SK-N-MC (cell line): Measurements from ENCODE around the gene SLC38A10.
A peak's percentile ranks its signal among the peaks of the same experiment; 100 is the strongest.
"Not testable (repeated sequence)": the region's sequence is repeated elsewhere in the genome, so short reads cannot be mapped to it uniquely, and the experiment has no call there.

Source experiments
- DNase-seq: peaks from one replicate; pipeline ENCODE4 v3.0.0-alpha.2; 2011; ENCODE audit warnings: low read depth, low spot score
- H3K27ac ChIP-seq: fragments of 200-600 bp; sonication (generic); 2 replicates; pipeline ENCODE4 v1.5.1; 2016; ENCODE audit warnings: mixed run types
- H3K36me3 ChIP-seq: fragments of 200-600 bp; sonication (generic); 2 replicates; pipeline ENCODE4 v1.6.1; 2017; ENCODE audit warnings: antibody characterized with exemption, low read length, mixed read lengths; ENCODE audit not compliant: insufficient read depth
- H3K4me3 ChIP-seq: fragments of 200-600 bp; sonication (generic); 2 replicates; pipeline ENCODE4 v1.5.1; 2016
- H3K9ac ChIP-seq: fragments of 200-600 bp; sonication (generic); 2 replicates; pipeline ENCODE4 v1.8.0; 2017; ENCODE audit warnings: mixed run types, mixed read lengths; ENCODE audit not compliant: insufficient read length
- H3K9me3 ChIP-seq: fragments of 200-600 bp; sonication (generic); 2 replicates; pipeline ENCODE4 v1.6.1; 2017; ENCODE audit warnings: low read depth, mild to moderate bottlenecking, antibody characterized with exemption, low read length, moderate library complexity, mixed read lengths
- EZH2 ChIP-seq: fragments of 200-600 bp; sonication (generic); IDR thresholded peaks from one replicate; pipeline ENCODE4 v1.6.1; 2017; ENCODE audit warnings: antibody characterized with exemption
- FOXP2 ChIP-seq: optimal IDR thresholded peaks from 2 replicates; pipeline ENCODE3; 2011; ENCODE audit warnings: mild to moderate bottlenecking, moderate library complexity; ENCODE audit not compliant: insufficient read depth; ENCODE audit errors: extremely low read length, control extremely low read depth
- POLR2AphosphoS5 ChIP-seq: IDR thresholded peaks from 2 replicates; pipeline ENCODE4 v1.6.1; 2012; ENCODE audit warnings: mild to moderate bottlenecking, low read depth, low read length, borderline replicate concordance

SLC38A10 gene

DNA sequence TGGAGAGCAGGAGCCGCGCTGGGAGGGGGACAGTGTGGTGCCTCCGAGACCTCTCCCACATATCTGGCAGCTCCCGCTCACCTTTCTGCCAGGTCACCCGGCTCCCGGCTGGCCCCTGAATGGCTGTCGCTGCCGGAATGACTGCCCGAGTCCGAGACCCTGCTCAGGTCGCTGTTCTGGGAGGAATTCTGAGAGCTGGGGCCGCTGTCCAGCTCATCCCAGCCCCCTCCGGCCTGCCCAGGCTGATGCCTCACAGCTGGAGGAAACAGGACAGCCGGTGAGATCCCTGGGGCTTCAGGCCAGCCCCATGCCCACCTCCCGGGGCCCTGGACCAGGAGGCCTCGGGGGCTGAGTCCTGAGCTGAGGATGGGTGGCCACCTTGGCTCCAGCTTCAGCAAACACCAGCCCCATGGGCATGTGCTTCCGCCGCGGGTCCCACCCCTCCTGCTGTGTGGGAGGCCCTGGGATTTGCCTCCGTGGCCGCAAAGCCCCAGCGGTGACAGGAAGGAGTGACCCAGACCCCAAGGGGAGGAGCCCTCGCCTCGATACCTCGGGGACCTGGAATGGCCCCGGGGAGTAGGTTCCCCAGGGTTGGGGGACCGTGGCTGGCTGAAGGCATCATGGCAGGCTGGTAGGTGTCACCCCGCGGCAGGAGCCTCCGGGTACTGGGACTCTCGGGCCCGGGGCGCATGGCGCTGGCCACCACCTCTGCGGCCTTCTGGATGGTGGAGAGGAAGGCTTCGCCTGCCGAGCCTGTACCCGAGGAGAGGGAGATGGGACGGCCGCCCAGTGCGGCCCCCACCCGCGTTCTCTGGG lies 63.1 kb downstream of the SLC38A10 start:
- no peaks in the 10 kb centered on the region for H3K9me3 ChIP-seq
- H3K9ac ChIP-seq = no peak overlapping the region
- H3K36me3 ChIP-seq = no peaks in the 10 kb centered on the region

DNA sequence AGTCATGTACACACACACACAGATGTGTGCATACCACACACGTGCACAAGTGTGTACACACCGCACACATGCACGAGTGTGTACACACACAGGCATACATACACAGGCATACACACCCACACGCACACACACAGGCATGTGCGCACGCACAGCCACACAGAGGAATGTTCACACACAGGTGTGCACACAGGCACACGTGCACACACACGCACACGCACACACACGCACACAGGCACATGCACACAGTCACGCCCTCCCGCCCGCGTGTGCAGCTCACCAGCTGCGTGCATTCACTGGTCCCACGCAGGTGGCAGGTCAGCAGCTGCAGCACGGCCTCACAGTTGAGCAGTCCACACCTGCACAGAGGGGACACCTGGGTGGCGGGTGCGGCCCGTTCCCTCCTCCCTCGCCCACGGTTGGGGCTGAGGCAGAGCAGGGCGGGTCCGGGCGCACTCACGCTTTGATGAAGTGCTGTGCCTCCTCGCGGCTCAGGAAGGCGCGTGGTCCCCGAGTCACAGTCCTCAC lies 63.9 kb downstream of the SLC38A10 start:
- Histone ChIP-seq H3K9ac (no peak overlapping the region), H3K4me3 (no peak overlapping the region), H3K27ac (no peak overlapping the region), H3K9me3 (no peaks in the 10 kb centered on the region), H3K36me3 (no peaks in the 10 kb centered on the region)
- DNase-seq = no peak
- TF ChIP-seq EZH2 (no peak), FOXP2 (no peak), POLR2AphosphoS5 (no peak)

More for the DNA sequence above, 63.1 kb downstream of the SLC38A10 start:
- DNase-seq = no peak
- TF ChIP-seq FOXP2 (no peak), POLR2AphosphoS5 (no peak), EZH2 (no peak)
- no peak overlapping the region for H3K4me3 ChIP-seq
- H3K27ac ChIP-seq = no peak overlapping the region

DNA sequence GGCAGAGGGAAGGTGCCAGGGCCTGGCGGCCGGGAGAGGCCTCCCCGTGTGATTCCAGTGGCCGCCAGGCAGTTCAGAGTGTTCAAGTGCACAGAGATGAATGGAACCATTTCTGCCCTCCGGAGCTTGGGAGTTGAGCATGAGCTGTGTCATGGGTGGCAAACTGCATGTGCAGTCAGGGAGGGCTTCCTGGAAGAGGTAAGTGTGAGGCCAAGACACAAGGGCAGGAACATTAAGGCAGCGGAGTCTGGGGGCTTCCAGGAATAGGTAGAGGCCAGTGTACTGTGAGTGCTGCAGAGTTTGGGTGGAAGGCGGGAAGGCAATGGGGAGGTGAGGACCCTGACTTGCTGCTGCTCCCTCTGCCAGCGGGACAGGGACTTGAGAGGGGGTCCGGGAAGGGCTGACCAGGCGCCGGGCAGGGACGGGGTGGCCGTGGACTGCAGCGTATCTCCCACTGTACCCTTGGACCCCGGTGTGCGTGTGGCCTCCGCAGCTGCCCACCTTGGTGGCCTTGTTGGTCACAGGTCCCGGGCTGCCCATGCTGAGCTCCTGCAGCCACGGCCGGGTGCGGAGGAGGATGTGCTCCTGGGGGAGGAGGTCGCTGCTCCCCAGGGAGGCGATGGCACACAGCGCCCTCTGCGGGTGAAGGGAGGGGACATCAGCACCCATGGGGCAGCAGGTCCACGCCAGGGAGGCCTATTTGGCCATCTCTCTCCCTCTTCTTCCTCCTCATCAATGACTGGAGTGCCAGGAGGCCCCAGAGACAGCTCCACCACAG lies 64.9 kb downstream of the SLC38A10 start:
- no peak for DNase-seq
- no peak overlapping the region for H3K27ac ChIP-seq

DNA sequence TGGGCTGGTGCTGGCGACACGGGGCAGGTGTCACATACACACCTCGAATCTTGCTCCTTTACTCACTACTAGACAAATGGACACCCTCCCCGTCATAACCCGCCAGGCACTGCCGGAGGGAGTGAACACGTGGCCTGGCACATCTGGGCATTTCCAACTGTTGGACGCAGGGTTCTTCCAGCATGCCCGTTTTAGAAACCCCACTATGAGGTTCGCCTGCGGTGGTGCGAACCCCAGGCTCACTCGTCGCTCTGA lies 65.5 kb downstream of the SLC38A10 start:
- no peak overlapping the region for H3K27ac ChIP-seq
- no peak overlapping the region for H3K4me3 ChIP-seq
- H3K9me3 ChIP-seq = no peaks in the 10 kb centered on the region
- H3K9ac ChIP-seq = no peak overlapping the region
- no peaks in the 10 kb centered on the region for H3K36me3 ChIP-seq
- DNase-seq = no peak
- TF ChIP-seq FOXP2 = no peak

More for the DNA sequence above, 64.9 kb downstream of the SLC38A10 start:
- no peaks in the 10 kb centered on the region for H3K36me3 ChIP-seq
- H3K4me3 ChIP-seq = no peak overlapping the region
- no peak for TF ChIP-seq POLR2AphosphoS5
- TF ChIP-seq EZH2 = no peak
- no peak for TF ChIP-seq FOXP2
- no peak overlapping the region for H3K9ac ChIP-seq
- no peaks in the 10 kb centered on the region for H3K9me3 ChIP-seq

DNA sequence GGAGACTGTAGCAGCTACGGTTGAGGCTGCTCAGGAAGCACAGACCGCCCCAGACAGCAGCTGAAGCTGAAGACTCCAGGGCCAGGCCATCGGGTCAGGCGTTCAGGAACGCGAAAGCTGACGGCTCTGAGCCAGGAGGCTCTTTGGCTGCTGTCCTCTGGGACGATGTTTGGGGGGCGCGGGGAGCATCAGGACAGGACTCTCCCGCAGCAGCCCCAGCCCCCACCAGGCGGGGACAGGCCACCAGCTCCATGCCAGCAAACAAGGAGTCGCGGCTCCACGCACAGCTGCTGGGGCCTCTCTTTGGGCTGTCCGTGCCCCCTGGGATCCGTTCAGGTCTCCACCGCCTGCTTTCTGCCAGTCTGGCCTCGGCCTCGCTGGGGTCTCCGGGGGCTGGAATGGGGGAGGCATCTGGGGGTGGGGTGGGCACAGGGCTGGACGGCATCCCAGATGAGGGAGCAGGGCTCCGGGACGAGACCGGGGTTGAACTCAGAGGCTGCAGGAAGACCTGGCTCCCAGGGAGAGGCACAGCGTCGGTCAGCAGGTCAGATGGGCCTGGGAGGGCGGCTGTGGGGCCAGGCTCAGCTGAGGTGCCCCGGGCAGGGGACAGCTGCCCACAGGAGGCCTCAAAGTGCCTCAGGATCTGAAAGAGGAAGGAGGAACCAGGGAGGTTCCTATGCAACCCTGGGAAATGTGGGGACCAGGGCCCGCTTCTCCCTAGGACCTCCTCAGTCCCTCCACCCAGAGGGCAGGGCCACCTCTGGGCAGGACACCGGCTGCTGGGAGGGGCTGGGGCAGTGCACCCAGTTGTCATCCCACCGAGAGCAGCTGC lies 66.1 kb downstream of the SLC38A10 start:
- H3K4me3 ChIP-seq = no peak overlapping the region
- no peak overlapping the region for H3K9ac ChIP-seq
- DNase-seq = no peak
- no peak overlapping the region for H3K27ac ChIP-seq
- no peaks in the 10 kb centered on the region for H3K36me3 ChIP-seq
- TF ChIP-seq POLR2AphosphoS5 (no peak), FOXP2 (no peak), EZH2 (no peak)
- no peaks in the 10 kb centered on the region for H3K9me3 ChIP-seq

DNA sequence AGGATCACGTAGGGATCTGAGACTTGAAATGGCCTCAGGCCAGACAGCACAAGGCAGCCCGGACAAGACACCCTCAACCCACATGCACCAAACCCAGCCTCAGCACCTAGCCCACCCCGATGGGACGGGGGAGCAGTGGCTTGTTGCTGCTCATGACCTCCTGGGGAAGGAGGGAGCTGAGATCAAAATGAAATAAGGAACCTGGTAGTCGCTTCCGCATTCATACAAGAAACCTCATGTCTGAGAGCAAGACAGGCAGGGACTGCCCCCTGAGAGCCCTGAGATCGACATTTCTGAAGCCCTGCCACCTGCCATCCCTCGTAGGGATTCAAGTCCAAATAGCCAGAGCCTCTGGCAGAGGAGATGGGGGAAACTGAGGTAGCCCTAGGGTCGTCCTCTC lies 66.7 kb downstream of the SLC38A10 start:
- DNase-seq = no peak
- no peak overlapping the region for H3K9ac ChIP-seq
- no peak overlapping the region for H3K27ac ChIP-seq
- no peaks in the 10 kb centered on the region for H3K36me3 ChIP-seq
- H3K9me3 ChIP-seq = no peaks in the 10 kb centered on the region
- no peak overlapping the region for H3K4me3 ChIP-seq
- TF ChIP-seq FOXP2 = no peak
- TF ChIP-seq EZH2 = no peak
- TF ChIP-seq POLR2AphosphoS5 = no peak

DNA sequence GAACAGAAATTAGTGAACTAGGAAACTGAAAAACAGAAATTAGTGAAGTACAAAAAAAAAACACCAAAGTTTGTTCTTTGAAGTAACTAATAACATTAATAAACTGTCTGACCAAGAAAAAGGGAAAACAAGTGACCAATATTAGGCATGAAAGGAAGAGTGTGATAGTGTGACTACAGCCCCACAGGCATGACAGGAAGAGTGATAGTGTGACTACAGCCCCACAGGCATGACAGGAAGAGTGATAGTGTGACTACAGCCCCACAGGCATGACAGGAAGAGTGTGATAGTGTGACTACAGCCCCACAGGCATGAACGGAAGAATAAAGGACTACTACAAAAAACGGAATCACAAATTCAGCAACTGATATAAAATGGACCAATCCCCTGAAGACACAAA lies 67.5 kb downstream of the SLC38A10 start:
- not testable (repeated sequence) for H3K9ac ChIP-seq, H3K9me3 ChIP-seq, H3K36me3 ChIP-seq, DNase-seq, H3K4me3 ChIP-seq
- peak overlapping the region; percentile 2; the same call in 1 of the 2 replicates for H3K27ac ChIP-seq

DNA sequence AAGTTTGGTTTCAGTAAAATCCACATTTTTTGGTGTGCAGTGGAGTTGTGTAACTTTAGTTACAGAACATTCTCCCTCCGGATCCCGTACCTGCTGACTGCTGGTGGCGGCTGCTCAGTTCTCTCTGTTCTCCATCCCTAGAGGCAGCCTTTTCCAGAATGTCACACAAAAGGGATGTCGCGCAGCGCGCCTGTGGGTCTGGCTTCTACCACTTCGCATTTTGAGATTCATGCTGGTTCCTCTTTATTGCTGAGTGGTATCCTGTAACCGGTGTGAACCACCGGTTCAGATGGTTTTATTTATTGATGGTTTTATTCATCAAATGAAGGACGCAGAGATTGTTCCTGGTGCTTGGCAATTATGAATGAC lies 71.4 kb downstream of the SLC38A10 start:
- Histone ChIP-seq H3K36me3 (no peaks in the 10 kb centered on the region), H3K9ac (no peak overlapping the region), H3K4me3 (no peak overlapping the region), H3K9me3 (no peaks in the 10 kb centered on the region), H3K27ac (no peak overlapping the region)
- DNase-seq = no peak
- TF ChIP-seq EZH2 (no peak), FOXP2 (no peak), POLR2AphosphoS5 (no peak)
